Endometrial microvascular endothelial cells (primary cell): ENCODE measurements around the gene RASAL2. TPM values are rescaled to one million over a fixed set of nuclear protein-coding genes. Genes with fewer than 3 reads are reported as not detected.

ENCODE experiments used
- in situ Hi-C: cut with HindIII; loops from 2 replicates; pipeline ENCODE4 v1.10.0; 2017; ENCODE audit warnings: low sequenced_read_pairs, low pct_unique_long_range_greater_than_20kb; ENCODE audit errors: inconsistent ontology term
- total RNA-seq: library from RNA; depleted of rRNA; stranded (reverse); fragments of >200 nt; gene quantifications from one replicate; pipeline ENCODE4 v1.2.3, GENCODE V29; 2015; ENCODE audit errors: inconsistent ontology term

Gene RASAL2
- total RNA-seq, 1 donor from 2014 or later, result 11.8 TPM

DNA sequence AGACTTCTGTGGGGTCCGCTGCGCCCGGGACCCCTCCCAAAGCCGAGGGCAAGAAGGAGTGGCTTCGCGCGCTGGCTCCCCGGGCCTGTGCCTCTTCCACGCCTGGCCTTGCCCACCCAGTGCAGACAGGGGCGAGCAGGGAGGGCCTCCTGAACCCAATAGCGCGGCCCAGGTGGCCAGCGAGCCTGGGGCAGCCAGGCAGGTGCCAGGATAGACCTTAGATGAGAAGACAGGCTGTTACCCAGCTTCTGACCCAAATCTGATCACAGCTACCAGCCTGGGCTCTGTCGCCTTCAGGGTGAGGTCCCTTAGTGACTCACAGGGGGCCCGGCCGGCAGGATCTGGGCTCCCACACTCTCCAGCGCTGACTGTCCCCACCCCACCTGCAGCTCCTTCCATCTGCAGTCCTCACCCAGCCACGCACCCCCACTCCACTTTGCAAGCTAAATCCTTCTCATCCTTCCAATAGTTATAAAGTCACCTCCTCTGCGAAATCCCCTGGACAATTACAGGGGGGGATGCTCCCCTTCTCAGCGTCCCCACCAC is 393.2 kb downstream of the RASAL2 start:
- in situ Hi-C loops, result no loop called here

DNA sequence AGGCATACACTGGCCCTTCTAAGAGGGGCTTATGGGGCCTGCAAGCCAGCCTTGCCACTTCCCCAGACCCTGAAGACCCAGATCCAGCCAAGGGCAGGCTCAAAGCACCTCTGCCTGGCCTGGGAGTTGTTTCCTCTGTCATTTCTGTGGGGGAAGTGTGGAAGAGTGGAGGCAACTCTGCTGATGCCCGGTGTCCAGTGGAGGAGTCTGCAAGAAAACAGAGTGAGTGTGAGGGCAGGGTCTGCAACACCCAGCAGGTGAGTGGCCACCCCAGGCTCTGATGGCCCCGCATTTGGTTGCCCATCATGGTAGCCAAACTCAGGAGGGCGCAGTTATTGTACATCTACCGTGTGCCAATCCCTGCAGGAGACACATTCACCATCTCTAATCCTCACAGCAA is 394.5 kb downstream of the RASAL2 start:
- in situ Hi-C loops, result no loop called here

DNA sequence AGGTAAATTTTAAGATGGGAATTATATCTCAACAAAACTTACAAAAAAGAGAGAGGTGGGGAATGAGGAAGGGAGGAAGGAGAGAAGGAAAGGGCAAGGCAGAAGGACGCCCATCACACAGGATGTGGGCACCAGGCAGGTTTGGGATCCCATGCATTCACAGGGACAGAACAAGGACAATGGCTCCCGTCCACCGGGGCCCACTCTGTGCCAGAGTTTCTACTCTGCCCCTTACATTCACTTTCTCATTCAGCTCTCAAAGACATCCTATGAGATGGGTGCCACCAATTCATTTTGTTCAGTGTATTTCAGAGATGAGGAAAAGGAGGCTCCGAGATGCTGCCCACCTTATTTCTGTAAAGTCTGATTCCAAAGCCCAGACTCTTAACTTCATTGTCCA is 395.5 kb downstream of the RASAL2 start:
- in situ Hi-C loops, result no loop called here

DNA sequence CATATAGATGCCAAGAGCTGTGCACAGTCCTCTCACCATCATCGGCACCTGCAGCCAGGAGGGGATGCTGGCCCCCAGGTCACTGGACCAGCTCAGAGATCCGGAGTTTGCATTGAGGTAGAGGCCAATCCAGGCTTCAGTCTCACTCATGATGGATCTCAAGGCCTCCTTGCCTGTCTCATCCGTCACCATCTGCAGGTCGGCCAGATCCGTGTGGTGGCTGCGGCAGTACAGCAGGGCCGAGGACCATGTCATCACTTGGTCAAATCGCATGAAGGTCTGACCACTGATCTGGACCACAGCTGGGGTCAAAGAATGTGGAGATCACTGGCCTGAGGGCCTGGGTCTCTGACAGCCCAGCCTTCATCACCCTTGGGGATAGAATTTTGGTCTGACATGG is 396.2 kb downstream of the RASAL2 start:
- in situ Hi-C loops, result no loop called here

DNA sequence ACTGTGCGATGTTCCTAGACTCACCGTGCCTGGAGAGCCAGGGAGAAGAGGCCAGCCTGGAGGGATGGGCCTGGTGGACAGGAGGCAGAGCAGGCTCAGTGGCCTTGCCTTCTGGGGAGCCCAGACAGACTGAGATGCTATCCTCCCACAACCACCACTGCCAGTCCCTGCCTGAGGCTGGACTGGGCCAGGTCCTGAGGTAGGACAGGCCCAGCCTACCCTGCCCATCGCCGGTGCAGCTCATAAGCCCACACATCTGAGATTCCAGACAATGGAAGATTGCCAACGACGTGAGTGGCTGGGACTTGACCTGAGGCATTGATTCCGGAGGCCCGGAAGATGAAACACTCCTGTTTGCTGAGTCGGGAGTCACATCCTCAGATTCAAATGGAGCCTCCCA is 397.1 kb downstream of the RASAL2 start:
- in situ Hi-C loops, result no loop called here

DNA sequence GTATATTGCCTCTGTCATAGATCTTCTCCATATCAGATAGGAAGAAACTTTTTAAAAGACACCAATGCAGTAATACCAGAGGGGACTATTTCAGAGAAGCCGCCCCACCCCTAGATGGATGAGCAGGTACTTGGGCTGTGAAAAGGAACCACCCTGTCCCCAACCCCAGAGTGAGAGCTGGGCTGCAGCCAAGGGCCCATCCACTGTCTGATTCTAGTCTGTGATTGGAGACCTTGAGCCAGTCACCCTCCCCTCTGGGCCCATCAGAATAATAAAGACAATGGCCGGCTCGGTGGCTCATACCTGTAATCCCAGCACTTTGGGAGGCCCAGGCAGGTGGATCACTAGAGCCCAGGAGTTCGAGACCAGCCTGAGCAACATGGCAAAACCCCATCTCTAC is 397.8 kb downstream of the RASAL2 start:
- in situ Hi-C loops, result no loop called here

DNA sequence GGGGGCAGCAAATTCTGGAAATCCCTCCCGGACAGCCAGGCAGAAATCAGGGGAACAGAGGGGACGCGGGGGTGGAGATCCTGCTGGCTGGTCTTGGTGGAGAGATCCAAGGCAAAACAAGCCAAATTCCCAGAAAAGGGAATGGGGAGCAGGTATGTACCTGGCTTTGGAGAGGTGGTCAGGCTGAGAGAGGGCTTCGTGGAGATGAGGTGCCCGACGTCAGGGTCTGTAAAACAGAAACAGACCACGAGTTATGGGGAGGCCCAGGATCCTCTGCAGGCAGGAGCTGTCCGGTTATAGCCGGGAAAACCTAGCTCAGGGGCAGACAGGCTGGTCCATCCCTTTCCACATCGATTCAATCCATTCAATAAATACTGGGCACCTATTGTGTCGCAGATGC is 398.4 kb downstream of the RASAL2 start:
- in situ Hi-C loops, result no loop called here

DNA sequence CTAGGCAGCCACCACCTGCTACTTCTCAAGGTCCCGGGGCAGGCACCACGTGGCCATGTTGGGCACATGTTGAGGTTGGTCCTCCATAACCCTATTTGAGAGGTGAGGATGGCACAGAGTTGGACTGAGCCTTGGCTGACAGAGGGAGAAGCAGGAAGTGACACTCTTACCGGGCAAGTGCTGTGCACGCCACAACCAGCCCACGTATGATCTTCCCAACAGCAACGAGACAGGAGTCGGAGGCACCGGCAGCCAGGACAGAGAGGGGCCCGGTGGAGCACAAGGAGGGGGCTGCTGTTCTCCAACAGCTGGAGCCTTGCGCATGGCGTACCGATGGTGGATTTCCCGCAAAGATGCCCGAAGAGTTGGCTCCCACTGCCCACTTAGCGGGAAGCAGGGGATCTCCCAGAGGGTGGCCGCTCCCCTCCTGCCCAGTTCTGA is 399.4 kb downstream of the RASAL2 start:
- in situ Hi-C loops, result no loop called here

DNA sequence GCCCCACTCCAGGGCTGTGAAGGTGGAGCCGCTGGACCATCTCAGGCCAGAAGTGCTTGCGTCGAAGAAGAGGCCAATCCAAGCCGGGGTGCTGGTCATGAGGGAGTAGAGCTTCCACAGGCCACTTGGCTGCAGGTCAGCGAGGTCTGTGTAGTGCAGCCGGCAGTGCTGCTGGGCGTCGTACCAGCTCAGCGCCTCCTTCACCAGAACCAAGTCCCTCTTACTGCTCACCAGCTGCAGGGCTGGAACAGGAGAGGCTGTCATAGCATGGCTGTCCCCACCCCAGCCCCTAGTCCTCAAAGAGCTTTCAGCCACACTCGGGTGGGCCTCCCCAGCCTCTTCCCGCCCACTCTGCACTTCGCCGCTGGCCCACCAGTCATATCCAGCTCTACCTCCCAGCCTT is 400.7 kb downstream of the RASAL2 start:
- in situ Hi-C loops, result no loop called here

DNA sequence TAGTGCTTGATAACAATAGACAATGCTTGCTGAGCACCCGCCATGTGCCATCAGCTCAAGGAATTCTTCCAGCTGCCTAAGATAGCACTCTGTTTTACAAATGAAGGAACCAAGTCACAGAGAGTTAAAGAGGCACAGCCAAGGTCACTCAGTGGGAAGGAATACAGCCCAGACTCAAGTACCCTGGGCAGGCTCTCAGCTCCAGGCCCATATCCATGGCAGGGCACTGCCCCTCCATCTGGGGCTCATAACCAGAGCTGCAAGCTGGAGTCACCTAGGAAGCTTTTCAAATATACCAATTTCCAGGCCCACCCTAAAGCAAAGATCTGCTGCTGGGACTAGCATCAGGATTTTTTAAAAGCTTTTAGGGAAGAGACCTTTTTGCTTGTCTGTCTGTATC is 401.3 kb downstream of the RASAL2 start:
- in situ Hi-C loops, result no loop called here

DNA sequence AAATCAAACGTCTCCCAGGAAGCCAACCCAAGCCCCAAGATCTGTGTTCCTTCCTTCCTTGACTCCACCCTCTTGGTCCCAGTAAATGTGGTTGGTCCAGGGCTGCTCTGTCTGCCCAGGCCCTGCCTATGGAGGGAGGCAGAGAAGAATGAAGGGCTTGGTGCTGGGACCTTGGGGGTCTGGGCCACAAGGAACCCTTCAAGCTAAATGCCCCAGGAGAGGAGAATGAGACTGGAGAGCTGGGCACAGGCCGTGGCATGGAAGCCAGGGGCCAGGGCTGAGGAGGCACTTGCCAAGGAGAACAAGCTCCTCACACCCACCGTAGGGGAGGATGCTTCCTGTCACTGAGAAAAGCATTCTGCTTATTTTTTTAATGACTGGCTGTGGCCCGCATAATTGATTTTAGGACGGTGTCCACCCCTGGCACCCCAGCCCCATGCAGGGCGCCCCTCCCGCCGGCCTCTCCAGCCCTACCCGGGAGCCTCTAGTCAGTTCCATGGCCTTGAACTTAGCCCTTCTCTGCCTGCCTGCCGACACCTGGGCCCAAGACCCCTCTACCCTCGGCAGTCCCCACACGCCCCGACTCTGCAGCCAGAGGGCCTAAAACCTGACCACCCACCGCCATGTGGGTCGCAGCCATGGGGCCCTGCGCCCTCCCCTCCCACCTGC is 402.0 kb downstream of the RASAL2 start:
- in situ Hi-C loops, result no loop called here

DNA sequence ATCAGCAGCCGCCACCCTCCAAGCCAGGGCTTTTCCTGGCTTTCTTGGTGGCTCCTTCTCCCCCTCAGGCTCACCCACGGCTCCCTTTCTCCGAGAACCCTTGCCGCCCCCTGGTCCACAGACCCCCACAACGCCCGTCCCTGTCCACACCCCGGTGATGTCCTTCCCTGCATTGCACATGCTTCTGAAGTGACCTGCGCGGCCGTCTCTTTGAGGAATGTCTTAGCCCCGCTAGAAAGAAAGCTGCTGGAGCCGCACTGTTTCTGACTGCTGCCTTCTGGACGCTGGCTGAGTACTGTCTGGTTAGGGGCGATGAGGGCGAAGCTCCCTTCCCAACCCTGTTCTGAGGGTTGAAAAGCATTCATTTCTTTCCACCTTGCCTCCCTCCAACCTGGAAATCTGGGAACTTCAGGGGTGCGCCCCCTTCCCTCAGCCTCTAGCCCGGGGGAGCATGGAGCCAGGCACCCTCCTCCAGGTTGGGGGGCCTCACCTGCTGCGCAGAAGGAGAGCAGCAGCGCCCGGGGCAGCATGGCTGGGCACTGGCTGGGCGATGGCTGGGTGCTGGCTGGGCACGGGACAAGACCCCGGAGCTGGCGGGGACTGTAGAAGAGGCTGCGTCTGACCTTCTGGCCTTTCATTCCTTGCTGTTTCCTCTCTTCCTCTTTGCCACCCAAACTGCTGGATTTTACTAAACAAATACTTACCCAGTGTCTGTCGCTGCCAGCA is 402.7 kb downstream of the RASAL2 start, which contains the start of gene CLEC20A:
Gene CLEC20A (minus strand): TSS at position 555 of the 726 bp plus-strand sequence. CDS start 25 bp downstream, at position 530.
- in situ Hi-C loops, result no loop called here

DNA sequence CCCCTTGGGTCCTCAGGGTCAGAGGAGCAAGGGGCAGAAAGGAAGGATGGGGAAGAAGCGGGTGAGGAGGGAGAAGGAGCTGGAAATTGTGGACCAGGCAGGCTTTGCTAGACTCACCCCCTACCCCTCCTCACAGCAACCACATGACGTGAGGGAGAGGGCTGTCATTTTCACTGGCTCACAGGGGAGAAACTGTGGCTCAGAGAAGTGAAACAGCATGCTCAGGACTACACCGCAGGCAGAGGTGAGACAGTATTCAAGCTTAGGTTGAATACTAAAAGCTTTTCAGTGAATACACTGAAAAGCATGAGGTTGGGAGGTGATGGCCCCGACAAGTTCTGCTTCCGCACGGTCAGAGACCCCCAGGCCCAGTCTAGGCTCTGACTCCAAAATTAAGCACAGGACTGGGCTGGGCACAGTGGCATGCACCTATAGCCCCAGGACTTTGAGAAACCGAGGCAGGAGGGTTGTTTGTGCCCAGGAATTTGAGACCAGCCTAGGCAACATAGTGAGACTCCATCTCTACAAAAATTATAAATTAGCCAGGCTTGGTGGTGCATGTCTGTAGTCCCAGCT is 404.1 kb downstream of the RASAL2 start:
- in situ Hi-C loops, result no loop called here

DNA sequence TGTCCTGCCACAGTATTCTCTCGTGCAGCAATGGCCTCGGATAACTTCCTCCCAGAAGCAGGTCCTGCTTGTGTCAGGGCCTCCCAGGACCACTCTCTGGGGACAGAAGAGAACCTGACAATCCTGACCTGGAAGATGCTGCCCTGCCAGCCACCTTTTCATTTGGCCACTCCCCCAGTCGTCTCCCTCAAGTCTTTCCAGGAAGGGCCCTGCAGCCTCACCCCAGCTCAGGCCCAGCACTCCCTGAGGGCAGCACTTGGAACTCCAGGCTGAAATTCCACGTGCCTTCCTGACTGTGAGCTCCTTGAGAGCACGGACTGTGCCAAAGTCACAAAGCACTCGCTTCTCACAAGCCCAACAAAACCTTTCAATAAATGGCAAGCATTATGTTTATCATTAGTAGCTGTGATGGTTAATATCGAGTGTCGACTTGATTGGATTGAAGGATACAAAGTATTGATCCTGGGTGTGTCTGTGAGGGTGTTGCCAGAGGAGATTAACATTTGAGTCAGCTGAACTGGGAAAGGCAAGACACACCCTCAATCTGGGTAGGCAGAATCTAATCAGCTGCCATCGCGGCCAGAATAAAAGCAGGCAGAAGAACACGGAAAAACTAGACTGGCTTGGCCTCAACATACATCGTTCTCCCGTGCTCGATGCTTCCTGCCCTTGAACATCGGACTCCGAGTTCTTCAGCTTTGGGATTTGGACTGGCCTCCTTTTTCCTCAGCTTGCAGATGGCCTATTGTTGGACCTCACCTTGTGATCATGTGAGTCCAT is 405.2 kb downstream of the RASAL2 start:
- in situ Hi-C loops, result no loop called here

DNA sequence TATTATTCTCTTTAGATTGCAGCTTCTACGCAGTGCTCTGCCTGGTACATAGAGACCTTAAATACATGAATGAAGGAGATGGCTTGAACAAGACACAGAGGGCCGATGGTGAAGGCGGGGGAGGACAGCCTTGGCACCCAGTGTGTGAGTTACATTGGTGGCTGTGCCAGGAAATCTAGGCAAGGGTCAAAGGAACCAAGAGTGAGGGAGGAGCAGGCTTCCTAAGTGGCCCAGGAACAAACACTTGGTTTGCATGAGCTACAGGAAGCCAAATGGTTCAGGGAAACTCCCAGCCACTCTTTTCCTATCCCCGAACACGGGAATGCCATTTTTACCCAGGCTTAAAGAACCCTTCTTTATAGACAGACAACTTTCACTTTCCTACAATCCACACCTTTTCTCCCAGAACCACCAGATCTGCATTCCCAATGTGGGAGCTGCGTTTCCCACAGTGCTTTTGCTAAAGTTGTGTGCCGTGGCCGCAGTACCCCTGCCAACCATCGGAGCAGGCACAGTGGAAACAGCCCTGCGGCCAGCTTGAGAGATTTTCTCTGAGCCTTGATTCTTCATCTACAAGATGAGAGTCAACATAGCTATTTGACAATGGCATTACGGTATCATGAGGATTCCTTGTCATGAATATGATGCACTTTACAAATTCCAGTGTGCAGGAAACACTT is 406.3 kb downstream of the RASAL2 start:
- in situ Hi-C loops, result no loop called here

DNA sequence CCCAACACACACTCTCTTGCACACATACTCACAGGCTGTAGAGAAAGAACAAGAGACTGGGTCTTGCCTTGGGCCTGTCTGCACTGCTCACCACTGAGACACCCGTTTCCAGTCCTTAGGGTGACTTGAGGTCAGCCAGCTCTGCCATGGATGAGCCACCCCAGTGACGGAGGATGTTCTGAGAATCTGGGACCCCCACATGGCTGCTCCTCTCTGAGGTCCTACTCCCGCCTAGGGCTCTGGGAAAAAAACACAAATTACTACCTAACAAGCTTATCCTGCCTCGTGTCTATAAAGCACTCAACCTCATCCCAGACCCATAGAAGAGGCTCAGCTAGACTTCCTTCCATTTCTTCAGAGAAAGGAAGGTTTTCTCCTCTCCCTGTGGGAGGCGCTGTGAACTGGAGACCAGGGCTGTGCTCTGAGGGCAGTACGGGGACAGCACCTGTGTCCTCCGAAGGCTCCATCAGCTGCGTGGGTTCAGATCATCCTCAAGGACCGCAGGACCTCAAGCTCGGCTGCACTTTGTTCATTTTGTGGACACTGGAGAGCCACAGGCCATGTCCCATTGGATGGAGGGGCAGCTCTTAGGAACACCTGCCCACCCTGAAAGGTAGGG is 407.1 kb downstream of the RASAL2 start:
- in situ Hi-C loops, result no loop called here

DNA sequence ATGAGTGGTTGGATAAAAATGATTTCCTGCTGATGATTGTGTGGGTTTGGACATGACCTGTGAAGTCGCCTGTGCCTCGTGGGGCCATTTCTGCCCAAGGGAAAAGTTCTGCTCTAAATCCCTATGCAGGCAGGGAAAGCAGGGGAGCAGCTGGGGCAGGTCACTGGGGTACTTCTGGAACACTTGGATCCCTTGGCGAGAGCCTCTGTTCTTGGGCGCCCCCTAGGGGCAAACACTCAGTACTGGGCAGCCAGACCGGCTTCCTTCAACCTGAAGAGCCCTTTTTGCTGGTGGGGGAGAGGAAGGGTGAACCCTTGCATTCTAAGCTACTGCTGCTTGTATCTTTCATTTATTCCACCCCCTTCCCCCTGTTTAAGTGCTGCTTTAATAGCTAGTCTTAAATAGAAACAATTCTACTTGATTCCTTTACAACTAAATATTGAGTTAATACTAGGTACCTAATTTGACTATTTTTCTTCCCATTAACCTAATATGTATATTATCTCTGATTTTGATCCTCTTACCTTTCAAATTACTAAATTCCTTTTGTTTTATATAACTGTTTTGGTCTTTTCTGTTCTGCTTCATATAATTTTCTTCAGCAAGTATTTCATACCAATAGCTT is 407.9 kb downstream of the RASAL2 start:
- in situ Hi-C loops, result no loop called here

DNA sequence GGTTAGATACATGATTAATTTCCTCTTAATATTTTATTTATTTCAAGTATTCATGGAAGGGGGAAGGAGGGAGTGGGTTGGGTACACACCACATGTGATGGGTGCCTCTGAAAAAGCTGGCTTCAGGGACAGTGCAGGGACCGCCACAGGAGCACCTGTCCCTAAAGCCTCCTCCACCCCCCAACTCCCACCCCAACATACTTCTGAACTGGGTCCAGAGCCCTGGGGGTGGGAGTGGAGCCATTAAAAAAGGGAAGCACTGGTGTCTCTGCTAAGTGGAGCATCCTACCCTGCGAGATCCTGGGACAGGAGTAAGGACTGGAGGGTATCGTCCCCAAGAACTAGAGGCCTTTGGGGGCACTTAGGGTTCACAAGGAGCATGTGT is 408.4 kb downstream of the RASAL2 start:
- in situ Hi-C loops, result no loop called here
